ENCODE results near the gene CBLL1.
A peak's percentile ranks its signal among the peaks of the same experiment; 100 is the strongest.

Gene CBLL1, protein sequence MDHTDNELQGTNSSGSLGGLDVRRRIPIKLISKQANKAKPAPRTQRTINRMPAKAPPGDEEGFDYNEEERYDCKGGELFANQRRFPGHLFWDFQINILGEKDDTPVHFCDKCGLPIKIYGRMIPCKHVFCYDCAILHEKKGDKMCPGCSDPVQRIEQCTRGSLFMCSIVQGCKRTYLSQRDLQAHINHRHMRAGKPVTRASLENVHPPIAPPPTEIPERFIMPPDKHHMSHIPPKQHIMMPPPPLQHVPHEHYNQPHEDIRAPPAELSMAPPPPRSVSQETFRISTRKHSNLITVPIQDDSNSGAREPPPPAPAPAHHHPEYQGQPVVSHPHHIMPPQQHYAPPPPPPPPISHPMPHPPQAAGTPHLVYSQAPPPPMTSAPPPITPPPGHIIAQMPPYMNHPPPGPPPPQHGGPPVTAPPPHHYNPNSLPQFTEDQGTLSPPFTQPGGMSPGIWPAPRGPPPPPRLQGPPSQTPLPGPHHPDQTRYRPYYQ

DNA sequence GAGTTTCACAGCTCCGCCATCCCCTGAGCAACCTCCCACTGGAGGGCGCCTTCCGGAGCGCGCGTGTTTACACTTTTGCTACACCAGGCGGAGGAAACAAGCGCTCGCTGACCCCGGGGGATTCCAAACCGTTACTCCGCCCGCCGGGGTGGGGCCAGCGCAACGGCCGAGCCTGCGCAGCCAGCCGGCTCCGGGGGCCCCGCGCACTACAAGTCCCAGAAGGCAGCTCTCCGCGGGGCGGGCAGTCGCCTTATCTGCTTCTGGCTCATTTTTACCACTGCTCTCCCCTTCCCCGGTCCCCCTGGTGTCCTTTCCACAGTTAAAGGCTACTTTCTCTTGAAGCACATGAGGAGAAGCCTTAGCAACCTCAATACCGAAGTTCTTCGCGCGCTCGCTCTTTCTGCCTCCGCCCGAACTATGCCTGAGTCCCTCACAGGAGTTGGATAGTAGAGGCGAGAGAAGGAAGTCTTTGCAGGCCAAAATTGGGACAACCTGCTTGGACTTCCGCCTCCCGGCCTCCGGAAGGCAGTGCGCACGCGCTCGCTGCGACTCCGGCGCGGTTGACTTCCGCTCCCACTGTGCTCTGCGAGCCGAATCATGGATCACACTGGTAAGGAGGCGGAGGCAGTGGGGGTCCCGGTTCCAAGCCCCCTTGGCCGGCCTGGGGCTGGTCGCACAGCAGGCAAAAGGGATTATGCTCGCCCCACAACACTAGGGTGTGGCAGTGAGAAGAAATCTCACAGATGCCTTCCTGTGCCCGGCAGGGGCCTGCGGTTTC is at the start of gene CBLL1:
CBLL1 (plus strand) TSS at position 576 of the 778 bp plus-strand sequence; CDS start at position 598, 22 bp downstream.
- DNase-seq = peak; percentile 99

- DNase-seq = peak; percentile 47
Measured at GRCh38 chr7:107694386-107694785, 49.6 kb upstream of the CBLL1 start.

DNA sequence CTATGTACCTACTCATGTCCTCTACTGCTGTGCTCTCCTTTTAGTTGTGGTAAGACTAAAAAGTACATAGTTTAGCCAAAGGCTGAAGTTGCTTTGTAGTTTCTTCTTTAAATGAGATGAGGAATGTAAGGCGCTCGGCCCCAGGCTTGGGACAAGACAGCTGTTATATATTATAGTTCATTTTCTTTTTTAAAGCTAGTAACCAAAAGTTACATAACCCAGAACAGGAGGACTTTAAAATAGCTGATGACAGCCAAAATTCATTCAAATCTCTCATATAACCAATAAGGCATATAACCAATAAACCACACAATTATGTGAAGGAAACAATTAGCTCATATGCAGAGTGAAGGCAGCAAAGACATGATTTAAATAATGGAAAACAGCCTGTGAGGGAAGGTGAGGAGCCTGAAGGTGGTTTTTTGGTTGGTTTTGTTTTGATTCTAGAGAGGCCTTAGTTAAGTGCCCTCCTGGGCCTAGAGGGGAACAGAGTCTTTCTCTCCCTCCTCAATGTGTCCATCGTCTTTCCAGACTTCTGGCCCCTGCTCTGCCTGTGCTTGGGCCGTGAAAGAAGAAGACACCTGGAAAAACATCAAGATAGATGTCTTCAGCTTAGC is 47.5 kb upstream of the CBLL1 start:
- no peak for DNase-seq

- DNase-seq = no peak
Measured at GRCh38 chr7:107697321-107698049, 46.5 kb upstream of the CBLL1 start.

- DNase-seq = no peak
Measured at GRCh38 chr7:107700570-107700969, 43.4 kb upstream of the CBLL1 start.

- no peak for DNase-seq
Measured at GRCh38 chr7:107701191-107701590, 42.8 kb upstream of the CBLL1 start.

DNA sequence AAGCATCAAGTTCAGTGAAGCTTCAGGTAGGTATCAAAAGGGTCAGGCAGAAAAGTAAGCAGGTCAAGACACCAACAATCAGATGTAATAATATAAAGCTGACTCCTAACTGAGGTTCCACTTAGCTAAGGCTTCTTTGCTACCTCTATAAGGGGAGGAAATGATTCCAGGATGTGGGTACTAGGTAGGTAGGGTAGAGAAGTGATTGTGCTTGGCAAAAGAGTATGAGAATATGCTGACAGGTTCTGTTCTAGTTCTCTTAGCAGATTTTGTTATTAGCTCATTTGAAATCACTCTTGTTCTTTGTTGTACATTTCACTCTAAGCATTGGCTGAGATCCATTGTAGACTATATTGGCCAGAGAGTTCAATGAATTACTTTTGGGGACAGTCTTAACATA is 40.7 kb upstream of the CBLL1 start:
- DNase-seq = no peak

- no peak for DNase-seq
Measured at GRCh38 chr7:107703872-107704271, 40.1 kb upstream of the CBLL1 start.

DNA sequence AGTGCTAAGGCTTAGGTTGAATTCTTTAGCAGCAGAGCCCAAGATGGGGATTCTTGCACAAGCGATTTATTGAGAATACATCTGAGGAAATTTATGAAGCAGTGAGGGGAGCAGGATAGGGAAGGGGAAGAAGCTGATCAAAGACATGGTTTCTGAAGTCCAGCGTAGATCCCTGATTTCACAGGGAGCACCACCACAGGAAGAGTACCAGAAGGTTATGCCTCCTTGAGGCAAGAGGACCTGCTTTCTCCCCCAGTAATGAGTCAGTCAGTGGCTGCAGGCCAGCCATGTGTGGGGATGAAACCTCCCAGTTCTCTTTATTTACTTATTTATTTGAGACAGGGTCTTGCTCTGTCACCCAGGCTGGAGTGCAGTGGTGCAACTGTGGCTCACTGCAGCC is 35.0 kb upstream of the CBLL1 start:
- DNase-seq = no peak

DNA sequence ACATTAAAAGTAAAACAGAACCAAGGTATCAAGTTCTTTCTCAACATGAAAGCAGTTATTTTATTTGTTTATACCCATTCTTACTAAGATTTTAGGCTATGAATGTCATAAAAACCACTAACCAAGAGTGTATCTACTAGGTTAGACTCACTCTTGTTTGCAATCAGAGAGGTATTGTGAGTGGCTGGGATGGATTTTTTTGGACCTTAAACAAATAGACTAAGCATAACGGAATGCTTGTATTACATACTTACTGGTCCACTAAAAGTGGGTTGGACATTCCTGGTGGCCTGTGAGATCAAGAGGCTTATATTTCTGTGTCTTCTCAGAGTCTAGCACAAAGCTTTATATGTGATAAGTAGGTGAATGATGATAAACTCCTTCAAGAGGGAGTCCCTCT is 32.6 kb upstream of the CBLL1 start:
- no peak for DNase-seq

- DNase-seq = no peak
Measured at GRCh38 chr7:107712025-107712424, 31.9 kb upstream of the CBLL1 start.

DNA sequence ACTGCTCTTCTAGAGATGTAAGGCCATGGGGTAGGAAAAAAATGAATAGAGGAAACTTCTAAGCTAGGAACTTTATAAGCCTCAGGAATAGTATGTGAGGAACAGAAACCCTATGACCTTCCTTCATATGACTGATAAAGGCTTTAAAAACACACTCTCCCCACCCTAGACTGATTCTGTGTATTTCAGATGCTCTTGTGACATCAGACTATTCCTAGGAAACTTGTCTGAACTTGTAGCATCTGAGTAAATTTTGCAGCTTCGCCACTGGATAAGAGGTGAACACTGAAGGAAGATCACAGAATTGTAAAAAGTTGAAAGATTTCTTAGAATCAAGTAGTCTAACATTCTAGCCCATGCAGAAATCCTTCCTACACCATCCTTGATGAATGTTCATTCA is 31.0 kb upstream of the CBLL1 start:
- no peak for DNase-seq

DNA sequence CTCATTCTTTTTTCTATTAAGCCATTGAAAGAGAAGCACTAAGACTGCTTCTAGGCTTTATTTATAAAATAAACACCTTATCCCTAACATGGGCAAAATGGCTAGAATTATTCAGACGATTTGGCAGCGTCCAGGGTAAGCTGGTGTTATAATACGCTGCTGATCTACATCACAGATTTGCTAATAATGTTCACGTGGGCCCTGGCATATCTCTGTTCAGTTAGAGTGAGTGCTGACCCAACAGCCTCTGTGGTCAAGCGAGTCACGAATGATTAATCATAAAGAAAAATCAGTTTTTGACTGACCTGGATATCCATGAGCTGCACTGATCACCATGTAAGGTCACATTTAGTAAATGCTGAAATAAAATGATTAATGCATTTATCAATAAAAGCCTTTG is 28.4 kb upstream of the CBLL1 start:
- no peak for DNase-seq

DNA sequence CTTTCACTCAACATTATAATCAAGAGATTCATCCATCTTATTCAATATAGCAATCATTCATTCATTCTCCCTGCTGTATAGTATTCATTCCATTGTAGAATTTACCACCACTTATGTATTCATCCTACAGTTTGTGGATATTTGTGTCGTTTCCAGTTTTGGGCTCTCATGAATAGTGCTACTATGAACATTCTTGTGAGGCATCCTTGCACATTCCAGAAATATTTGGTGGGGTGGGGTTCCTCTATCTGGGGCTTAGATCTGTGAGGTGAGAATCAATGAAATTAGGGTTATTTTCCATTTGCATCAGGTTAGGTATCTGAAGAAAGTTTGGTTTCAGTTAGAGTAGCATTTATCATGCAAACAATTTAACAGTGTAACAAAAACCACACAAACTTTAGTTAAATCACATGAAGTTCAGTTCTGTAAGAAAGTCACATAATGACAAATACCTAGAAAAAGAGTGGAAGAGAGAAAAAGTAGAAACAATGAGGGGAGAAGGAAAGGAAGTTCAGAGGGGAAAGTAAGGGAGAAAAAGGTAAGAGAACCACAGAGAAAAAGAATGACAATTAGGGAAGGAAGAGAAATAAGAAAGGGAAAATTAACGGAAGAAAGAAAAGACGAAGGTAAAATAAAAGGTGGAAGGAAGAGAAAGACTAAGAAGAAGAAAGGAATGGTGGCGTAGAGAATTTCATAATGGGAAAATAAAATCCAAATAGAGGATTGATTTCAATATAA is 25.3 kb upstream of the CBLL1 start:
- no peak for DNase-seq

- no peak for DNase-seq
Measured at GRCh38 chr7:107721286-107721685, 22.7 kb upstream of the CBLL1 start.

DNA sequence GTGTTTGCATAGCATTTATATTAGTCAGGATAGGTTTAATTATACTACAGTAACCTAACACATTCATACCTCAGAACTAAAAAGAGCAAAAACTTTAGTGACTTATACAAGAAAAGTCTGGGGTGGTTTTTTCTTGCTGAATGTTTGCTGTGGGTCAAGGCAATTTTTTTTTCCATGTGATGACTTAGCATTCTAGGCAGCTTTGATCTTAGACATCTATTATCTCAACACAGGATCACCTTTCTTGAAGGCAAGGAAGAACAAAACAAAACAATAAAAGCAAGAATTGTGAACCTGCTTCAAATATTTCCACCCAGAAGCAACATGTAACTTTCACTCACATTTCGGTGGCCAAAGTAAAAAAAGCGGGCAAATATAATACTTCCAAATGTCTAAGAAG is 20.7 kb upstream of the CBLL1 start:
- no peak for DNase-seq

- no peak for DNase-seq
Measured at GRCh38 chr7:107725138-107725740, 18.7 kb upstream of the CBLL1 start.

- no peak for DNase-seq
Measured at GRCh38 chr7:107726356-107727130, 17.4 kb upstream of the CBLL1 start.

DNA sequence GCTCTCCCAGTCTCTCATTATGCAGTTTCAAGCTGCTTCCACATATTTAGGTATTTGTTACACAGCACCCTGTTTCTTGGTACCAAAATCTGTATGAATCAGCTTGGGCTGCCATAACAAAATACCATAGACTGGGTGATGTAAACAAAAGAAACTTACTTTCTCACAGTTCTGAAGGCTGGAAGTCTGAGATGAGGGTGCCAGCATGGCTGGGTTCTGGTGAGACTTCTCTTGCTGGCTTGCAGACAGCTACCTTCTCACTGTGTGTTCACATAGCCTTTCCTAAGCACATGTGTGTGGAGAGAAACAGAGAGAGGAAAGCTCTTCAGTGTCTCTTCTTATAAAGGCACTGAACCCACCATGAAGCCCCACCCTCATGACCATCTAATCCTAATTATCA is 15.7 kb upstream of the CBLL1 start:
- no peak for DNase-seq

GRCh38 chr7:107742678-107743566 is 1.0 kb upstream of the CBLL1 start:
- no peak for DNase-seq

Data from right forelimb (tissue), 1 donor.